Measurements from ENCODE around the gene ITGB4.

ITGB4 gene

GRCh38 chr17:75767881-75768280 is 46.6 kb downstream of the ITGB4 start:
- TF ChIP-seq CTCF (IDR thresholded peaks at IDR 0.05; ENCODE audit: insufficient read depth, low read depth, low read length, missing control alignments) = no peak
- no peak for DNase-seq (ENCODE audit: low read depth)
- no peak overlapping the region for H3K4me3 ChIP-seq (ENCODE audit: low read depth, low read length)

- no peak overlapping the region for H3K4me3 ChIP-seq (ENCODE audit: low read depth, low read length)
- TF ChIP-seq CTCF (IDR thresholded peaks at IDR 0.05; ENCODE audit: insufficient read depth, low read depth, low read length, missing control alignments) = no peak
- DNase-seq (ENCODE audit: low read depth) = no peak
Observed at GRCh38 chr17:75769536-75769935, 48.3 kb downstream of the ITGB4 start.

GRCh38 chr17:75771334-75772281 is 50.3 kb downstream of the ITGB4 start:
- H3K4me3 ChIP-seq (ENCODE audit: low read depth, low read length) = no peak overlapping the region
- DNase-seq (ENCODE audit: low read depth) = no peak
- no peak for TF ChIP-seq CTCF (IDR thresholded peaks at IDR 0.05; ENCODE audit: insufficient read depth, low read depth, low read length, missing control alignments)

GRCh38 chr17:75773121-75773807 is 52.0 kb downstream of the ITGB4 start:
- no peak for TF ChIP-seq CTCF (IDR thresholded peaks at IDR 0.05; ENCODE audit: insufficient read depth, low read depth, low read length, missing control alignments)

GRCh38 chr17:75773808-75774470 is 52.7 kb downstream of the ITGB4 start:
- DNase-seq (ENCODE audit: low read depth) = no peak
- H3K4me3 ChIP-seq (ENCODE audit: low read depth, low read length) = no peak overlapping the region
- TF ChIP-seq CTCF (IDR thresholded peaks at IDR 0.05; ENCODE audit: insufficient read depth, low read depth, low read length, missing control alignments) = no peak

More at GRCh38 chr17:75773121-75773807, 52.0 kb downstream of the ITGB4 start:
- H3K4me3 ChIP-seq (ENCODE audit: low read depth, low read length) = no peak overlapping the region
- no peak for DNase-seq (ENCODE audit: low read depth)

- no peak for TF ChIP-seq CTCF (IDR thresholded peaks at IDR 0.05; ENCODE audit: insufficient read depth, low read depth, low read length, missing control alignments)
- H3K4me3 ChIP-seq (ENCODE audit: low read depth, low read length) = no peak overlapping the region
- DNase-seq (ENCODE audit: low read depth) = no peak
Observed at GRCh38 chr17:75774471-75774990, 53.3 kb downstream of the ITGB4 start.
